HK-2 (cell line): Measurements from ENCODE around the gene ST14.
"Not testable (repeated sequence)": the region's sequence is repeated elsewhere in the genome, so short reads cannot be mapped to it uniquely, and the experiment has no call there.

Experiments
- DNase-seq: peaks from one replicate; pipeline ENCODE4 v3.0.0-alpha.2; 2018; ENCODE audit not compliant: unreplicated experiment

The ST14 gene

DNA sequence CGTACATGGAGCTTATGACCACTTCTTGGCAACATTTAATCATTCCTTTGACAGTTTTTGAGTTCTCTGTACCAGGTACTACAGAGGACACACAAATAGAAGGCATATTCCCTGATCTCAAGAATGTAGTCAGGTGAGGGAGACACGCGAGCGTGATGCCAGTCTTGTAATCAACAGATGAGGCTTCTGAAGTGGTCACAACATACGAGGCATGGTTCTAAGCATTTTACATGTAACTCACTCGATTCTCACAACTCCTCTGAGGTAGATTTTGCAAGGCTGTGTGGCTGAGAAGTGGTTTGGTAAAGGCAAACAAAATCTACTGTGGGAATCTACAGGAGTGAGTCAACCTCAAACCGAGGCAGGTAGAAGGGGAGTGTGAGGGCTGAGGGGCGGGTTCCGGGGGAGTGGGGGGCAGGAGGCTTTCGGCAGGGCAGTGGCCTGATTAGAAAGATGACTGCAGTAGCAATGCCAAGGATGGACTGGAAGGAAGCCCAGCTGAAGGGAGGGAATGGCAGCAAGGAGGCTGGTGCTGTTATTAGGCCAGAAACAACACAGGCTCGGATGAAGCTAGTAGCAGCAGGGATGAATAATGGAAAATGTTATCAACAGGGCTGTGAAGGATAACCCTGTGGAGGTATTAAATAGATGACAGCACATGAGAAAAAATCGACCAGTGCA is 63.8 kb downstream of the ST14 start:
- DNase-seq, result no peak

DNA sequence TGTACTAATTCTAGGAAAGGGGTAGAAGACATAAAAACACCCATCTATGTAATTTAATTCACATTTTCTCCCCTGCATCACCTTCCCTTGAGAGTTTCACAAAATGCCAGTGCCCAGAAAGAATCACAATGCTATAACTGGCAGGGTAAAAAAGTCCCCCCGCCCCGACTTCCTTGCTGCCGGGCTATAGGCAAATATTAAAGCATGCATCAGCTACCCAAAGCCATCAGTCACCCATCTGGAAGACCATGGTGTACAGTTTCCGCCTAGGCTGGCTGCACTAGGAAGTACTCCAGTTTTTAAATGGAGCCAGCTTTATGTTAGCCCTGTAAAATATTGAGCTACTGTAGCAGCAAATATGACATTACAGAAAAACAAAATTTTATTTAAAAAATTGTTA is 67.8 kb downstream of the ST14 start:
- no peak for DNase-seq

DNA sequence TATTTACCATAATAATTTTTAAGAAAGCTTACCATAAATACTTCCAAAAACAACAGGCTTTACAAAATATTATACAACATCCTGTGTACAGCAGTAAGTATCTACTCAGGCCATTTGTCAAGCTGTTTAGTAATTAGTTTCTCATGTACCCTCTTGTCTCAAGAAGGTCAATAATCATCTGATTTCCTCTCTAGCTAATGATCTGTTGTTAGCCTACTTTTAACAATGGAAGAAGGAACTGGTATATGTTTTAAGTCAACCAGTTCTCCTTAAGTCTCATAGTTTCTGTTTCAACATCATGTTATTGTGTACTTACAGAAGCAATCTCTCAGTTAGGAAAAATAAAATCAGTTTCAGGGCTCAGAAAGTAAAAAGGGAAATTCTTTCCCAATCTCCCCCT is 73.9 kb downstream of the ST14 start:
- DNase-seq, result not testable (repeated sequence)

DNA sequence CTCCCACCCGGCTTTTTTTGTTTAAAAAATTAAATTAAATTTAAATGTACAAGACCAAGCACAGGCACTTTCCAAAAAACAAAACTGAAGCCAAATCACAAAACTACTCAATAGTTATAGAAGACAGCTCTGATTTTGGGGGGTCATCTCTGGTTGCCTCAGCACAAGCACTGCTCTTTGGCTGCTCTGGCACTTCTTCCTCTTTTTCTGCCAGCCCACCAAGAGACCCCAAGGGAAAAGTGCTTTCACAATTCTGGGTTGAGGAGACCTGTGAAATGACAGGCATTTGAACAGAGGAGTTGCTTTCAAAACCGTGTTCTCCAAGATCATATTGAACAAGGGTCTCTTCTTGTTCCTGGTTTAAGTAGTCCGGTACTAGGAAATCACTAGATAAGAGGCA is 74.3 kb downstream of the ST14 start:
- not testable (repeated sequence) for DNase-seq

DNA sequence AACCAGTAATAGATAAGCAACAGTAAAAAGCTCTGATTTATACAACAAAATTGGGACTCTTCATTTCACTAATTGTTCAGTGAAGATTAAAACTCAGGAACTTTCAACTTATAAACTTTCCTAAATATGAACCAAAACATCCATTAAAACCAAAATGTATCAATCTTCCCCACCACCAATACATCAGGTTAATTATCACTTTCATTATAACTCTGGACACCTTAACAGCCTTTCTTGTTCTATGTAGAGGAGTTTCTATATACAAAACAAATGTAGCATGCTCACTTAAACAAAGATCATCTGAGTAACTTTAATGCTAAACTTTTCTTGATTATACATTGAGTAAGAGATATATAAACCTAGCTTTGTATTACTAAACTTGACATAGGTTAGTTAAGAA is 74.7 kb downstream of the ST14 start:
- DNase-seq, result no peak

DNA sequence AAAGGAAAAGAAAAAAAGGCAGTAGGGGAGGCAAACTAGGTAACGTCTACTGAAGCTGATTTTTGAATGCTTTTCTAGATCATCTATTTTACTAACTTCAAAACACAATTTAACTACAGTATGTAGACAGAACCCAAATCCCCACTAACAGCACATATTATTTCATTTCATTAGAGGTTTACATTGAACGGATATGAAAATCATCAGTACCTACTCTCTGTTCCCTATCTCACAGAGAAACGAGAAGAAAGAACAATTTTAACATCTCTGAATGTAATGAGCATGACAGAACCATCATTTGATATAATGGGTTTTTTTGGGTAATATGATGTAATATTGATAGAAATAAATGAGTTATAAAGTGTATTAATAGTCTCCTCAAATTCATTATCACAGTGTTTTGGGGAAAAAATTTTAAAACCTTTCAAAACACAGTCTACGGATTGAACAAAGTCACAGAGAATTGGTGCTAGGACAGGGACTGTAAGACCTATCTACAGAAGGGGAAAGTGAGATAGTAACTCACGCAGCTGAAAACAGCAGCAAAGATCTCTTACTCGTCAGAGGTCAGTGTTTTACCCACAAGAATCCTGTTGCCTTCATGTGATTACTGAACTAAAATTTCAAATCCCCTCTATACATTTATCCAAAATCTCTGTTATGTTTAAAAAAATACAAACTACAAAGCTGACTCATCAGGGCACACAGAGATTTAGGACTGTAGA is 77.9 kb downstream of the ST14 start:
- no peak for DNase-seq

DNA sequence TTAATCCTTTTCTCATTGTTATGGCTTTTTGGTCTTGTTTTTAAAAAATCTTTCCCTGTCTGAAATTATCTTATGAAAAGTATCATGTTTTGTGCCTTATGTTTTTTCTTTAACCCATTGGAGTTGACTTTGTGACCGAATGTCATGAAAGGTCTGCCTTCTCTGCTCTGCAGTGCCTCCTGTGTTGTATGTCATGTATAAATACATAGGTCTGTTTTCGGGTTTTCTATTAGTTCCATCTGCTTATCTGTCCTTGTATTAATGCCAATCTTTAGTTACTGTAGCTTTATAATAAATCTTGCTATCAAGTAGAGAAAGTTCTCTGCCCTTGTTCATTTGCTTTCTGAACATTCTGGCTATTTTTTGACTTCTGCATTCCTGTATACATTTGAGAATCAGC is 82.1 kb downstream of the ST14 start:
- no peak for DNase-seq

DNA sequence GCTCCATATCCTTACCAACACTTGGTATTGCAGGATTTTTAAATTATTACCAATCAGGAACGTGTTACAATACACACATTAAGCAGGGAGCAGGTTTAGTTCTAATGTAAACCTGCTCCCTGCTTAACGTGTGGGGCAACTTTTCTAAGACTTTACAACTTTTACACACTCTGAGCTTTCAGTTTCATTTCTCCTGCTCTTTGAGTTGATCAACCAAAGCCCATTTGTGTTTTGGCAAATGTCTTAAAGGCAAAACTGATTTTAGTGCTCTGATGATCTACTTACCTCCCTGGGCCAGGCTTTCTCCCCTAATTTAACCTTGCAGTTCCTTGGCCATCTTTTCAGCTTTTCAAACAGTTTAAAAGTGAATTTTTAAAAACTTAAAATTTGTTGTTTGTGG is 84.2 kb downstream of the ST14 start:
- no peak for DNase-seq

DNA sequence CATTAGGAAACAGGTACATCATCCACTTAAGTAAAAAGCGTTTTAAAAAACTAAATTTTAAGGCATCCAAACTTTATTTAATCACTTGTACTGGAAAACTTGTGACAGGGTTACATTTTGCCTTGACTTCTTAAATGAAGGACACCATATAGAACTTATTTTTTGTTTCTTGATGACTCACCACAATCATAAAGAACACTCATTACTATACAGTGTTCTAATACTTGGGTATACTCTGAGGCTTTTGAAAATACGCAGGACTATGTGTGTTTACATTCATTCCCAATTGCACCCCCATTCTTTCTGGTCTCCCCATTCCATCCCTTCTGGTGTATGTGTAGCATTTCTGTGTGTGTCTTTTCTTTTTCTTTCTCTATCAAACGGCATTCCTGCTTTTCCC is 85.3 kb downstream of the ST14 start:
- DNase-seq, result no peak

DNA sequence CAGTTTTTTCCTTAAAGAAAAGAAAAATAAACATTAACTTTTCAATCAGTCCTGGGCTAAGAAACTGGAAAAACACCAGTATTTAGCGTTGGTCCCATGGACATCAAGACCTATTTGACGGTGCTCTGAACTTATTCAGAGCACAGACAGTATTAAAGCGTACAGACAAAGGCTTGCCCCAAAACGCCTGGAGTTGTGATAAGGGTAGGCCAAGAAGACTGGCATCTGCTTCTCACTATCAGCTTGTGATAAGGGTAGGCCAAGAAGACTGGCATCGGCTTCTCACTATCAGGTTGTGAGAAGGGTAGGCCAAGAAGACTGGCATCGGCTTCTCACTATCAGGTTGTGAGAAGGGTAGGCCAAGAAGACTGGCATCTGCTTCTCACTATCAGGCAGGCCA is 85.8 kb downstream of the ST14 start:
- not testable (repeated sequence) for DNase-seq

DNA sequence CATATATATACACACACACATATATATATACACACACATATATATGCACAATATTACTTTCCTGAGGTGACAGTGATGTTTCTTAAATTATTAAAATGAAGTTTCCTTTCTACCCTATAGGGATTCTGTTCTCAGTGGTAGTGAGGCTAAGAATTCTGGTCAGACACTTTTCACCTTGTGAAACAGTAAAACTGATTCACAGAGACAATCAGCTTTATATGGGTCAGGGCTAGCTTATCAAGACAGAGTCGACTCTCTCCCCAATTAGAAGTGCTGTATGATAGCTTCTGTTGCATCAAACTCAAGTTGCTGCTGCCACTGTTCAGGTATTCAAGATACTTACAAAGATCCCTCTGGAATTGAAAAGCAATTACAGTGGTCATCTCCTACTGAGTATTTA is 86.7 kb downstream of the ST14 start:
- DNase-seq, result no peak

DNA sequence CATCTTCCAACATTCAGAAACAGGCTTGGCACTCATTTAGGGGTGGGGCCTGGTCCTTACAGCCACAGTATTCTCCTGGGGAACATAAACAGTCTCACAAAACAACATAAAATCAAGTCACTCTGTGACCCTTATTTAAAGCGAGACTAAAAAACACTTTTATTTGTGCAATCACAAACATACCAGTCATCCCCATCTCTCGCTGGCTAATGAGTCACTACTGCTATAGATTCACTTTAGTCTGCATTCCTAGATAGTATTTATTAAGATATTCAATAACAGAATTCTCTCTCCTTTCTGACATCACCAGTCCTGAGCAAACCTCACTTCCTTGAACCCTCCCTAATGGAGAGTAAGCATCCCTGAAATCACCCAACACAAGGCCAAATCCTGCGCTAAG is 87.2 kb downstream of the ST14 start:
- DNase-seq, result no peak

DNA sequence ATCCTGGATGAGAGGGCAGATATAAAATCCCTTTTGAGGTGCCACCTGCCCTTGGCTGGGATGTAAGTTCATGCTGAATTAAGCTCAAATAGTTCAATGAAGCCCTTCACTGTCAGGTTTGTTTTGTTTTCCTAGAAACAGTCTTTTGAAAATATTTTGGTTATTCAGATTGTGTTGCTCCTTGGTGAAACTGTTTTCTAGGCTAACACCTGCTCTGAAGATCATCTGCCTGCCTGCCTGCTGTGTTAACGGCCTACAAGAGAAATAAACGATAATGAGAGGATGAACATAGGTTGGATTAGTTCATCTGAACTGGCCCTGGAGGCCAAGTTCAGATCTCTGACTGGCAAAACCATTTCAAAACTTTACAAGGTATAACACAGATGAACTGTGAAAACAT is 87.7 kb downstream of the ST14 start:
- no peak for DNase-seq

DNA sequence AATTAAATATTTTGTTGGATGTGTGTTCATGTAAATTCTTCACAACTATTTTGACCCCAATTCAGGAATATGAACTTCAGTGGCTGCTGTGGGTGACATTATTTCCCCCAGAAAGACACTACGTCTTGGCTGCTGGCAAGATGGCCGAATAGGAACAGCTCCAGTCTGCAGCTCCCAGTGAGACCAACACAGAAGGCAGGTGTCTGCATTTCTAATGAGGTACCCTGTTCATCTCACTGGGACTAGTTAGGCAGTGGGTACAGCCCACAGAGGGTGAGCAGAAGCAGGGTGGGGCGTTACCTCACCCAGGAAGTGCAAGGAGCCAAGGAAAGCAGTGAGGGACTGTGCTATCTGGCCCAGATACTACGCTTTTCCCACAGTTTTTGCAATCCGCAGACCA is 89.8 kb downstream of the ST14 start:
- no peak for DNase-seq

DNA sequence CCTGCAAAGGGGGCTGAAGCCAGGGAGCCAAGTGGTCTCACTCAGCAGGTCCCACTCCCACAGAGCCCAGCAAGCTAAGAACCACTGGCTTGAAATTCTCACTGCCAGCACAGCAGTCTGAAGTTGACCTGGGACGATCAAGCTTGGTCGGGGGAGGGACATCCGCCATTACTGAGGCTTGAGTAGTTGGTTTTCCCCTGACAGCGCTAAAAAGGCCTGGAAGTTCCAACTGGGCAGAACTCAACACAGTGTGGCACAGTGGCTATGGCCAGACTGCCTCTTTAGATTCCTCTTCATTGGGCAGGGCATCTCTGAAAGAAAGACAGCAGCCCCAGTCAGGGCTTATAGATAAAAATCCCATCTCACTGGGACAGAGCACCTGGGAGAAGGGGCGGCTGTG is 90.3 kb downstream of the ST14 start:
- not testable (repeated sequence) for DNase-seq

DNA sequence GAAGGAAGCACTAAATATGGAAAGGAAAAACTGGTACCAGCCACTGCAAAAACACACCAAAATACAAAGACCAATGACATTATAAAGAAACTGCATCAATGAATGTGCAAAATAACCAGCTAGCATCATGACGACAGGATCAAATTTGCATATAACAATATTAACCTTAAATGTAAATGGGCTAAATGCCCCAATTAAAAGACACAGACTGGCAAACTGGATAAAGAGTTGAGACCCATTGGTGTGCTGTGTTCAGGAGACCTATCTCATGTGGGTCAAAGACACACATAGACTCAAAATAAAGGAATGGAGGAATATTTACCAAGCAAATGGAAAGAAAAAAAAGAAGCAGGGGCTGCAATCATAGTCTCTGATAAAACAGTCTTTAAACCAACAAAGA is 92.2 kb downstream of the ST14 start:
- DNase-seq, result not testable (repeated sequence)
